VCaP (cell line): ENCODE data around the gene MAU2.
A peak's percentile ranks its signal among the peaks of the same experiment; 100 is the strongest.

ENCODE experiments used
- H3K27ac ChIP-seq: fragments of 450-650 bp; 2 replicates; pipeline ENCODE4 v1.5.1; 2017
- TF ChIP-seq, protein P1 (sequence below): fragments of 450-650 bp; conservative IDR thresholded peaks from 2 replicates; pipeline ENCODE4 v1.5.1; 2017; ENCODE audit warnings: mild to moderate bottlenecking, moderate library complexity

Gene MAU2

DNA sequence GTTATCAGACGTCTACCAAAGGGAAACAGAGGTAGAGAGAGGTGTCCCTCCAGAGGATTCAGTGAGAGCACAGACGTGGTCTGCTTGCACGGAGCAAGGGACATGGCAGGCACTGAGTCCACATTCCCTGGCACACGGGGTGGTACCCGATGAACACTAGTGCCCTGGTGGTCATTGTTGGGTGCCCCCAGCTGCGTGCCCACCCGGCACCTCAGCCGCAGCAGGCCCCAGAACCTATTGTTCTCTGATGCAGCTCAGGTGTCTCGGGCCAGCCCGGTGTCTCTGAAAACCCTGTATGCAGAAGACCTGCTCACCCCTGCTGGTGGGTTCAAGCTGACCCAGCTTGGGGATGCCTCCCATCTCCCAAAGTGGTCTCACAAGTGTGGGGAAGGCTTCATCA lies 12.3 kb upstream of the MAU2 start:
- TF ChIP-seq, protein P1, sequence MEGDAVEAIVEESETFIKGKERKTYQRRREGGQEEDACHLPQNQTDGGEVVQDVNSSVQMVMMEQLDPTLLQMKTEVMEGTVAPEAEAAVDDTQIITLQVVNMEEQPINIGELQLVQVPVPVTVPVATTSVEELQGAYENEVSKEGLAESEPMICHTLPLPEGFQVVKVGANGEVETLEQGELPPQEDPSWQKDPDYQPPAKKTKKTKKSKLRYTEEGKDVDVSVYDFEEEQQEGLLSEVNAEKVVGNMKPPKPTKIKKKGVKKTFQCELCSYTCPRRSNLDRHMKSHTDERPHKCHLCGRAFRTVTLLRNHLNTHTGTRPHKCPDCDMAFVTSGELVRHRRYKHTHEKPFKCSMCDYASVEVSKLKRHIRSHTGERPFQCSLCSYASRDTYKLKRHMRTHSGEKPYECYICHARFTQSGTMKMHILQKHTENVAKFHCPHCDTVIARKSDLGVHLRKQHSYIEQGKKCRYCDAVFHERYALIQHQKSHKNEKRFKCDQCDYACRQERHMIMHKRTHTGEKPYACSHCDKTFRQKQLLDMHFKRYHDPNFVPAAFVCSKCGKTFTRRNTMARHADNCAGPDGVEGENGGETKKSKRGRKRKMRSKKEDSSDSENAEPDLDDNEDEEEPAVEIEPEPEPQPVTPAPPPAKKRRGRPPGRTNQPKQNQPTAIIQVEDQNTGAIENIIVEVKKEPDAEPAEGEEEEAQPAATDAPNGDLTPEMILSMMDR: no peak
- no peak overlapping the region for H3K27ac ChIP-seq

DNA sequence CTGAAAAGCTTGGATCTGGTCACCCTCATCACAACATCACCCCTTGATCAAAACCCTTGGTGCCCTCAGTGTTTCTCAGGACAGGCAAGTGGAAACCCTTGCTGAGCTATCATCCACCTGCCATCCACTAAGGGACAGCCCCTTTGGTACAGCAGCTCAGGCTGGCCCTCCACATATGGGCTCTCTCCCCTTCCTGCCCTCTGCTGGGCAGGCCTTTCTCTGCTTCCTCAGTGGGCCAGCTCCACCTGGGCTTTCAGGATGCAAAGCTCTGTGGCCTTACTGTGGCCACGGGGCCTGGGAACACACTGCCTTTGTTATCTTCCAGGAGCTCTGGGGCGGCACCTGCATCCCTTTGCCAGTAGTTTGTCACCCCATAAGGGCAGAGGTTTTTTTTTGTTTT lies 5.2 kb upstream of the MAU2 start:
- TF ChIP-seq, protein P1: no peak
- H3K27ac ChIP-seq: no peak overlapping the region

DNA sequence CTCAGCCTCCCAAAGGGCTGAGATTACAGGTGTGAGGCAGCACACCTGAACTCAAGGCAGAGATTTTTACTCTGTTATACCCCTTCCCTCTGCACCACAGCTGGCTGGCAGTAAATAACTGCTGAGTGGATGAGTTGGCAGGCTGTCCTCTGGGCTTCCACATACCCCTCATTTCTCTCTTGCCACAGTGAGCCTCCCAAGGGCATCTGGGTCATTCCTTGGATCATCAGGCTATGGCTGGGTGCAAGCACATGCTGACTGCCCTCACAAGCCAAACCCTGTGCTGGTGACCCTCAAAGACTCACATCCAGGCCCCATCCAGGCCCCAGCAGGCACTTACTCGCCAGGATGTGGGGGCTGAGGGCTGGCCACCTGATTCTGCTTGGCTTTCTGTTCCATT lies 4.5 kb upstream of the MAU2 start:
- H3K27ac ChIP-seq: no peak overlapping the region
- TF ChIP-seq, protein P1: no peak

DNA sequence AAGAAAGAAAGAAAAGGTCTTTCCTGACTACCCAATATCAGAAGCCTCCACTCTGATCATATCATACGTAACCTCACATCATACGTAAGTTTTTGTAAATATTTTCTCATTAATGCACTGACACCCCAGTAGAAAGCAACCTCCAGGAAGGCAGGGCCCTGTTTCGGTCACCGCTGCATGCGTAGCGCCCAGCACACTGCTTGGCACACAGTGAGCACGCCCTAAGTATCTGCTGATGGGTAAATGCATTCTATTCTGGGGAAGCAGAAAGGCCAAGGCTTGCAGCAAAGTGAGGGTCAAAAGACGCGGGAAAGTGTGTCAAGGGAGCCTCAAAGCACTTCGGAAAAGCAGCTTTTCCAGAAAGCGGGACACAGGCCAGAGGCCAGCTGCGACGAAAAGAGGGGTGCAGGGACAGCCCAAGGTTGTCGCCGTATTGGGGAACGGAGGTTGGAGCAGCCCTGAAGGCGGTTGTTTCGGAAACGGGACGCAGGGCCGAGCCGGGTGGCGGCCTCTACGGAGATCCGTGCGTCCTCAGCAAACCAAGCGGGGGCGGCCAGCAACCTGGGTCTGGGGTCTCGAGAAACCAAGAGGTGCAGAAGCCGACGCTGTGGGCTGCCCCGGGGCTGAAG lies 783 bp upstream of the MAU2 start:
- peak overlapping the region; percentile 90 for H3K27ac ChIP-seq
- TF ChIP-seq, protein P1: no peak

DNA sequence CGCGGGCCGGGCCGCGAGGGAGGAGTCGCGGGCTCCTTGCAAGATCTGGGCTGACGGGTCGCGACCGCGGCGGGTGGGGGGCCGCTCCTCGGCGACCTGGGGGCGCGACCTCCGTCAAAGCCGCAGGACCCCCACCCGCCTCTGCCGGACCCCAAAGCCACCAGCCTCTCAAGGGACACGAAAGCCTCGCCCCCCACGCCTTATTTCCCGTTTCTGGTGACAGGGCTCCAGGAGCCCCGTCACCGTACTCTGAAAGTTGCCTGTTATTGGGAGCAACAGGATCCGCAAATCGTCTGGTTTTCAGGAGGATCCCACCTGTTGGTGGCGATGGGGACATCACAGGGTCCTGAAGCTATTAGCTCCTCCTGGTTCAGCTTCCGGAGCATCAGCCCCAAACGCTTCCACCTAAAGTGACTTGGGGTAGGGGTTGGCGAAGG lies 530 bp downstream of the MAU2 start:
- TF ChIP-seq, protein P1: no peak

DNA sequence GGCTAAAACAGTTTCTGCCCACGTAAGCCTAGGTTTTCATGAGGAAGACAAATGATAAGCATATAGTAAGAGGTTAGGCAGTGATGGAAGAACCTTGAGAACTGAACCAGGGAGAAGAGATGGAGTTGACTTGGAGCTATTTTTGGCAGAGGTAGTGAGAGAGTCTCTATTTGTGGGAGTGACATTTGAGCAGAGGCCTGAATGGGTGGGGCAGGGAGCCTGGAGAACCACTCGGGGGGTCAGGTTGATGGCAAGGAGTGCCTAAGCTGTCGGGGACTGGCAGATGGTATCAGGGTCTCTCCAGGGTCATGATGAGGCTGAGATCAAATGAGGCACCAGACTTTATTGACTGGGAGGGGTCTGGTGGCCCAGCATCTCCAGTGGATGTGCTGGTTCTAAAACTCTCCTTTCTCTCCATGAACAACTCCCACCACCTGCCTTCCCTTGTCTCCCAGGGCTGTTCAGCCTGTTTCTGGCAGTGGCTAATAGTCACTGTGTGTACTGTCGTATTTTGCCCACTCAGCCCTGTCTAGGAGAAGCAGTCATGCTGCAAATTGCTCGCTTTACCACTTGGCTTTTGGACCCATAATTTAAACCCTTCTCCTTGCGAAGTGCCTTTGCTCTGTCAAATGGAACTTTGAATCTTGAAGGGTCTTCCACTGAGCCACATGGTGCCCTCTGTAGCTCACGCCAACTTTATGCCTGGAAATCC lies 3.6 kb downstream of the MAU2 start:
- TF ChIP-seq, protein P1: no peak
- H3K27ac ChIP-seq: no peak overlapping the region

More for the DNA sequence above, 530 bp downstream of the MAU2 start:
- H3K27ac ChIP-seq: peak overlapping the region; percentile 90

DNA sequence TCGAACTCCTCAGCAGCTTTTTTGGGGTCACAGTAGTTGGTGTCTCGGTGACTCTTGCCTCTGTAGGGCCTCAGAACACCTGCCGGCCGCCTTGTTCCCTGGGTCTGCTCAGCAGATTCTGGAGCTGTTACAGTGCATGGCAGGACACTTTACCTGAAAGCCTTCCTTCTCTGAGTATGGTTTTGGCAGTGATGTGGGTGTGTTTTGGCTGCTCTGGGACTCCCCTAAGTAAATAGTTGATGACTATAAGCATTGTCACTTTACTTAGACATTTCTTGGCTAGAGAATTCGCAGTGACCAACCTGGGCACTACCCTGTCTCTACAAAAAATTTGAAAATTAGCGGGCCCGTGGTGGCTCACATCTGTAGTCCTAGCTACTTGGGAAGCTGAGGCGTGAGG lies 7.0 kb downstream of the MAU2 start:
- no peak overlapping the region for H3K27ac ChIP-seq
- TF ChIP-seq, protein P1: no peak
